HG02970 (cell line): ENCODE results near the gene KIR2DL3.
"Not testable (repeated sequence)": the region's sequence is repeated elsewhere in the genome, so short reads cannot be mapped to it uniquely, and the experiment has no call there.

Experiments
- ATAC-seq: cut with Tn5 transposase; IDR thresholded peaks from one replicate; pipeline ENCODE4 v1.9.1; 2021; ENCODE audit warnings: mild to moderate bottlenecking, moderate library complexity, moderate number of reproducible peaks; ENCODE audit not compliant: unreplicated experiment, low FRiP score

Gene KIR2DL3

DNA sequence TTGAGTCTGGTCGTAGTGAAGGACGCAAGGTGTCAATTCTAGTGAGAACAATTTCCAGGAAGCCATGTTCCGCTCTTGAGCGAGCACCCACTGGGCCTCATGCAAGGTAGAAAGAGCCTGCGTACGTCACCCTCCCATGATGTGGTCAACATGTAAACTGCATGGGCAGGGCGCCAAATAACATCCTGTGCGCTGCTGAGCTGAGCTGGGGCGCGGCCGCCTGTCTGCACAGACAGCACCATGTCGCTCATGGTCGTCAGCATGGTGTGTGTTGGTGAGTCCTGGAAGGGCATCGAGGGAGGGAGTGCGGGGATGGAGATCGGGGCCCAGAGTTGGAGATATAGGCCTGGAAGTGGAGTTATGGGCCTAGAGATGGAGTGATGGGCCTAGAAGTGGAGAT, at the start of gene KIR2DL3:
Gene KIR2DL3 (plus strand): TSS at position 208 of the 400 bp plus-strand sequence. CDS start 33 bp downstream, at position 241.
- ATAC-seq, result not testable (repeated sequence)

DNA sequence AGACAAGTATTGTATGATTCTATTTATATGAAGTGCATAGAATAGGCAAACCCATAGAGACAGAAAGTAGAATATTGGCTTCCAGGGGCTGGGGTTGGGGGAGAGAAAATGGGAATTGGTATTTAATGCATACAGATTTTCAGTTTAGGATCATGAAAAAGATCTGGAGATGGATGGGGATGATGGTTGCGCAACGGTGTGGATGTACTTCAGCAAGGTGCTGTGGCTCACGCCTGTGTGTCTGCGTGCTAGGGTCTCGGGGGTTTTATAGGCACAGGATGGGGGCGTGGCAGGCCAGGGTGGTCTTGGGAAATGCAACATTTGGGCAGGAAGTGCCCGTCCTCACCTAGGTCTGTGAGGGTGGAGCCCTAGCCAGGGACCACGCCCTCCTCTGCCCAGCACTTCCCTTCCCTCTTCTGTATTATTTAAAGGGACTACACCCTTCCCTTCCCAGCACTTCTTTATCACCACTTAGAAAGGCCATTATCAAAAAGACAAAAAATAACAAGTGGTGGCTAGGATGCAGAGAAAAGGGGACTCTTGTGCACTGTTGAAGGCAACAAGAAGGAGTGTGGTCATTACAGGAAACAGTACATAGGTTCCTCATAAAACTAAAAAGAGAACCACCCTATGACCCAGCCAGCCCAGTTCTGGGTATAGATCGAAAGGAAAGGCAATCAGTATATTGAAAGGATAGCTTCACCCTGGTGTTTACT, 46.6 kb upstream of the KIR2DL3 start:
- ATAC-seq, result no peak

DNA sequence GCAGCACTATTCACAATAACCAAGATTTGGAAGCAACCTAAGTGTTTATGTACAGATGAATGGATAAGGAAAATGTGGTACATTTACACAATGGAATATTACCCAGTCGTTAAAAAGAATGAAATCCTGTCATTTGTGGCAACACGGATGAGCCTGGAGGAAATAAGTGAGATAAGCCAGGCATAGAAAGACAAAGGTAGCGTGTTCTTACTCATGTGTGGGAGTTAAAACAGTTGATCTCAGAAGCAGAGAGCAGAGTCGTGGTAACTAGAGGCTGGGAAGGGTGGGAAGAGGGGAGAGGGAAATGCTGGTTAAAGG, 46.1 kb upstream of the KIR2DL3 start:
- ATAC-seq, result no peak

DNA sequence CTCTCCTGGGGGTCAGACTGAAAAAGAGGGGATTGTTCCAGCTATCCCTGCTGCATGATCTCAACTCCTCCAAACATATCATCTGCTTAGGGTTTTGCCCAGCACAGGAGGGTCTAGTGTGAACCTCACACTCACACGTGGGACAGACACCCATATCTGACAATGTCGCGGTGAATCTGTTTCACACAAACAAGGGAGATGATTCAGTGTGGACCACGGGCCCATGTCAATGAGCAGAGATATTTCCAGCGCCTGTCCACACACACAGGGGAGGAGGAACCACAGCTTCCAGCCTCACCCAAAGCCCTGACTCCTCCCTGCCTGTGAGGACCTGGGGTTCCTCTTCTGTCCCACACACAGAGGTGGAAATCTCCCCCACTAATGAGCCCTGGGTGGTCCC, 43.7 kb upstream of the KIR2DL3 start:
- ATAC-seq, result no peak

DNA sequence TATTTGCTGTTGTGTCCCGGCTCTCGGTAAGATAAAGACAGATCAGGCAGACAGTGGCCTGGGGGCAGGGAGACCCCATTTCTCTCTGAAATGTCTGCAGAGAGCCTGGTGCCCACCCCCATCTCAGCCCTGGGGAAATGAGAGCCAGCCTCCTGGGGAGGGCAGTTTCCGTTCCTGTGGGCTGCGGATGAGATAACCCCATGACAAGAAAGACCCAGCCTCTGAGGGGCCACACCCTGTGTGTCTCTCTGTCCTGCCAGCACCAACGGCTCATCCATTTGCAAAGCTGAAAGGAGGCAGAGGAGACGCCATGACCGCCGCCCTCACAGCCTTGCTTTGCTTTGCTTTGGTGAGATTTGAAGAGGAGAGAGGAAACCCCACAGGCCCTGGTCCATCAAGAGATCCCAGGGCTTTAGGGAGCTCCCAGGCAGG, 42.2 kb upstream of the KIR2DL3 start:
- no peak for ATAC-seq

DNA sequence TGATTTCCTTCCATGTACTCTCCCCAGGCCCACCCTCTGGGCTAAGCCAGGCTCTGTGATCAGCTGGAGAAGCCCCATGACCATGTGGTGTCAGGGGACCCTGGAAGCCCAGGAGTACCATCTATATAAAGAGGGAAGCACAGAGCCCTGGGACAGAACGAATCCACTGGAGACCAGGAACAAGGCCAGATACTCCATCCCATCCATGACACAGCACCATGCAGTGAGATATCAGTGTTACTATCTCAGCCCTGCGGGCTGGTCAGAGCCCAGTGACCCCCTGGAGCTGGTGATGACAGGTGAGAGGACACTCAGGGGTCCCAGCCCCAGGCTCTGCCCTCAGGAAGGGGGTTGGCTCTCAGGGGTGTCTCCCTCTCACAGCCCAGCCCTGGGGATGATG, 41.5 kb upstream of the KIR2DL3 start:
- no peak for ATAC-seq

GRCh38 chr19:54697716-54698115, 40.6 kb upstream of the KIR2DL3 start:
- not testable (repeated sequence) for ATAC-seq

GRCh38 chr19:54704928-54705327, 33.4 kb upstream of the KIR2DL3 start:
- no peak for ATAC-seq

DNA sequence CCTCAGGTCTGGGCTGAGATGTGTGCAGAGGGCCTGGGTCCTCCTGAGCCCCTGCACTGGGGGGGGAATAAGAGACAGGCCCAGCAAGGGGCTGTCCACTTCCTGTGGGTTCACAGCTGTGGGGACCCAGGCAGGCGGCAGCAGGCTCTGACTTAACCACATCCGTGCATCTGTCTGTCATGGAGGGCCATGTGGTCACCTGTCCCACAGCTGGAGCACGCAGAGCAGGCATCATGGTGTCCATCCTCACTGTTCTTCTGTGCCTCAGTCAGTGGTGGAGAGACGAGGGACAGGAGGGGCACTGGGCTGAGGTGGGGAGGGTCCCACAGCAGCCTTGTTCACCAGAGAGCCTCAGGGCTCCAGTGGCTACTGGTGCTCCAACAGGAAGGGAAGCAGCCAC, 30.4 kb upstream of the KIR2DL3 start:
- no peak for ATAC-seq

GRCh38 chr19:54708781-54709180, 29.5 kb upstream of the KIR2DL3 start:
- ATAC-seq, result no peak

DNA sequence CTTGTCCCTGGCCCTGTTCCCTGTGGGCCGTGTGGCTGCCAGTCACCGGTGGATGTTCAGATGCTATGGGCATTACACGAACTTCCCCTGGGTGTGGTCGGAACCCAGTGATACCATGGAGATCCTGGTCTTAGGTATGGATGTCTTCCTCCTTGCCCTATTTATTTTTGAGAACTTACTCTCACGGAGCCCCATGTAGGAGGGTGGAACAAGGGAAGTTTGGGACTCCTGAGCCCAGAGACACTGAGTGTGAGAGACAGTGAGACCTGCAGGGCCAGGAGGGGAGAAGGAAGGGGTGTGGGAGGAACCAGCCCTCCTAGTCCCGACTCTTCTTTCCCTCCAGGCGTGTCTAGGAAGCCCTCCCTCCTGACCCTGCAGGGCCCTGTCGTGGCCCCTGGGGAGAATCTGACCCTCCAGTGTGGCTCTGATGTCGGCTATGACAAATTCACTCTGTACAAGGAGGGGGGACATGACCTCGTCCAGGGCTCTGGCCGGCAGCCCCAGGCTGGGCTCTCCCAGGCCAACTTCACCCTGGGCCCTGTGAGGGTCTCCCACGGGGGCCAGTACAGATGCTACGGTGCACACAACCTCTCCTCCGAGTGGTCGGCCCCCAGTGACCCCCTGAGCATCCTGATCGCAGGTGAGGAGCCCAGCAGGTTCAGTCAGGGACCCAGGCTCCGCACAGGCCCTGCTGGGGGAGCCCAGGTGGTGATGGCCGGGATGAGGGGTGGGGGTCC, 28.9 kb upstream of the KIR2DL3 start:
- ATAC-seq, result no peak

GRCh38 chr19:54709956-54710355, 28.4 kb upstream of the KIR2DL3 start:
- not testable (repeated sequence) for ATAC-seq

DNA sequence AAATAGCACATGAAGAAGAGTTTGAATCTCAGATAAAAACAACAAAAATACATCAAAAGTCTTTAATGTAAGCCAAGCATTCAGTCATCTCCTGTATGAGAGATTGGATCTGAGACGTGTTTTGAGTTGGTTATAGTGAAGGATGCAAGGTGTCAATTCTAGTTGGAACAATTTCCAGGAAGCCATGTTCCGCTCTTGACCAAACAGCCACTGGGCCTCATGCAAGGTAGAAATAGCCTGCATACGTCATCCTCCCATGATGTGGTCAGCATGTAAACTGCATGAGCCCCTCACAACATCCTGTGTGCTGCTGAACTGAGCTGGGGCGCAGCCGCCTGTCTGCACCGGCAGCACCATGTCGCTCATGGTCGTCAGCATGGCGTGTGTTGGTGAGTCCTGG, 14.2 kb upstream of the KIR2DL3 start, which contains the start of gene KIR3DL3:
Gene KIR3DL3 (plus strand): TSS at position 301 of the 400 bp plus-strand sequence. CDS start 55 bp downstream, at position 356.
- no peak for ATAC-seq

DNA sequence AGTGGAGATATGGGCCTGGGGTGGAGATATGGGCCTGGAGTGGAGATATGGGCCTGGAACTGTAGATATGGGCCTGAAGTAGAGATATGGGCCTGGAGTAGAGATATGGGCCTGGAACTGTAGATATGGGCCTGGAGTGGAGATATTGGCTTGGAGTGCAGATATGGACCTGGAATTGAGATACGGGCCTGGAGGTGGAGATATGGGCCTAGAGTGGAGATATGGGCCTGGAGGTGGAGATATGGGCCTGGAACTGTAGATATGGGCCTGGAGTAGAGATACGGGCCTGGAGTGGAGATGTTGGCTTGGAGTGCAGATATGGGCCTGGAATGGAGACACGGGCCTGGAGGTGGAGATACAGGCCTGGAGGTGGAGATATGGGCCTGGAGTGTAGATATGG, 13.7 kb upstream of the KIR2DL3 start:
- ATAC-seq, result no peak

- ATAC-seq, result no peak
Observed at GRCh38 chr19:54725321-54725720, 13.0 kb upstream of the KIR2DL3 start.

- ATAC-seq, result no peak
Observed at GRCh38 chr19:54727562-54727961, 10.8 kb upstream of the KIR2DL3 start.

DNA sequence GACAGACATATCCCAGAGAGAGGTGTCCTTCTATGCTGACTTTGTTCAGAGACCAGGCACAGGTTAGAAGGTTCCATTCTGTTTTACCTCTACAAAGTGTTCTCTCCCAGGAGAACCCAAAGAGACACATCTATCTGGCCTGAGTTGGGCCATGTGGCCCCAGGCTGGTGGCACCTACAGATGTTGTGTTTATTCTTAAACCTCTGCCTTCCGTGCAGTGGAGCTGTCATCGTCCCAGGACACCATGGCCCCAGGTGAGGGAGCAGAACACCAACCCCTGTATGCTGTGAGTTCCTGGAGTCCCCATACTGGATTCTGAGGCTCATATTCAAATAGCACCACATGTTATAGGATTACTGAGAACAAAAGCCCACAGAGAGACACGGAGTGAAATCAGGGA, 10.1 kb upstream of the KIR2DL3 start:
- no peak for ATAC-seq

- ATAC-seq, result no peak
Observed at GRCh38 chr19:54729416-54730188, 8.7 kb upstream of the KIR2DL3 start.

DNA sequence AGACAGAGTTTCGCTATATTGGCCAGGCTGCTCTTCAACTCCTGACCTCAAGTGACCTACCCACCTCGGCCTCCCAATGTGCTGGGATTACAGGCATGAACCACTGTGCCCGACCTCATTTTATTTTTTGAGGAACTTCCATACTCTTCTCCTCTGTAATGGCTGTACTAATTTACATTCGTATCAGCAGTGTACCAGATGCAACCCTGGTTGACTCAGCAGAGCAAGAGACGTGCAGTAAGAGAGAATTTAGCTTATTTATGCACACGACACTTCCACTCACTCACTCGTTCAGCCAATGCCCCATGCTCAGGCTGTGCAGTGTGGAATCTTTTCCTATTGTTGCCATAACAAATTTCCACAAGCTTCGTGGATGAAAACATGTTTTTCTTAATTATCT, 7.1 kb upstream of the KIR2DL3 start:
- no peak for ATAC-seq

DNA sequence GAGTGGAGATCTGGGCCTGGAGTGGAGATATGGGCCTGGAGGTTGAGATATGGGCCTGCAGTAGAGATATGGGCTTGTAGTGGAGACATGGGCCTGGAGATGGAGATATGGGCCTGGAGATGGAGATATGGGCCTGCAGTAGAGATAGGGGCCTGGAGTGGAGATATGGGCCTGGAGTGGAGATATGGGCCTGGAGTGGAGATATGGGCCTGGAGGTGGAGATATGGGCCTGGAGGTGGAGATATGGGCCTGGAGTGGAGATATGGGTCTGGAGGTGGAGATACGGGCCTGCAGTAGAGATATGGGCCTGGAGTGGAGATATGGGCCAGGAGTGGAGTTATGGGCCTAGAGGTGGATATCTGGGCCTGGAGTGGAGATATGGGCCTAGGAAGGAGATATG, 402 bp downstream of the KIR2DL3 start:
- ATAC-seq, result no peak
